ENCODE results near the gene SMIM41.

The SMIM41 gene

DNA sequence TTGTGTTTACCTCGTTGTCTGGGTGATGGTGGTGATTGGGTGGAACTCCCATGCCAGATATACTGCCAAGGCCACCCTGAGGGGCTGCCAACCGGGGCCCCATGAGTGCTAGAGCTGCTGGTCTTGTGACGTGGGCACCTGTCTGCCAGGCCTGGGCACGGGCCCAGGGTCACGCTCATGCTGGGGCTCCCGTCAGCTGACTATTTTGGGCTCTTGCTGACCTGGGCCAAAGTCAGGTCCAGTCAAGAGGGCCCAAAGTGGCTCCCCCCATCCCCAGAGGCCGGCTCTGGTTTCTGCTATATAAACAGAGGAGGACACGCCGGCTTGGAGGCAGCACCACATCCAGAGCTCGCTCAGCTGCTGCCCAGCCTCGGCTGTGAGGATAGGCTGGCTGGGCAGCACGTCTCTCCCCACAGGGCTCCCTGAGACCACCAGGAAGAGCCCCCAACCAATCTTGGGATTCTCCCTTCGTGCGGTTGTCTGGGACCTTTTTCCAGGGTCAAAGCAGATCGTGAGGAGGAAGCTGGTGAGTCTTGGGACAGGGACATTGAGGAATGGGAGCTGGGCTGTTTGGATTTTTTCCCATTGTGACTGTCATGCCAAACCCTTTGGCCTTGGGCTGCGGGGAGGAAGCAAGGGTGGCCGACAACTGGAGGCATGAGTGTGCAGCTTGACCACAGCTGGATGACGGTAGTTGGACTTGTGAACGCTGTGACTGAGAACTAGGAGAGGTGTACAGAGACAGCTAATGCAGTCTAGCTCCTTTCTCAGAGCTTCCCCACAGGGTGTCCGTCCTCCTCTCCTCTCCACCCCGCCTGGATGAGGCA is 35.9 kb upstream of the SMIM41 start:
- H3K36me3 Mint-ChIP-seq: no peaks in the 10 kb centered on the region
- CTCF ChIA-PET: interaction anchor here (0.8 to 2.4 kb wide), 2 partner anchors 12 to 18 kb away, joined by 3 to 14 read pairs; no protein-coding TSS in a partner anchor

GRCh38 chr12:52044292-52044983 is 35.1 kb upstream of the SMIM41 start:
- no peak overlapping the region for H3K27ac Mint-ChIP-seq
- no peaks in the 10 kb centered on the region for H3K36me3 Mint-ChIP-seq
- no peak overlapping the region for H3K4me3 Mint-ChIP-seq
- H3K9me3 Mint-ChIP-seq: no peaks in the 10 kb centered on the region
- no peak for DNase-seq
- CTCF ChIA-PET: interaction anchor here (0.8 to 2.4 kb wide), 2 partner anchors 13 to 19 kb away, joined by 3 to 14 read pairs; no protein-coding TSS in a partner anchor
- H3K27me3 Mint-ChIP-seq: peaks cover 31% of the 10 kb centered on the region
- peaks cover 44% of the 10 kb centered on the region for H3K4me1 Mint-ChIP-seq

More for the DNA sequence above, 35.9 kb upstream of the SMIM41 start:
- Mint-ChIP-seq H3K27me3 (peaks cover 29% of the 10 kb centered on the region), H3K9me3 (no peaks in the 10 kb centered on the region), H3K27ac (no peak overlapping the region), H3K4me3 (no peak overlapping the region), H3K4me1 (peaks cover 43% of the 10 kb centered on the region)
- DNase-seq: no peak

GRCh38 chr12:52045794-52046199 is 33.7 kb upstream of the SMIM41 start:
- CTCF ChIA-PET: interaction anchor here (0.6 to 1.0 kb wide), 2 partner anchors 23 to 75 kb away, joined by 3 to 4 read pairs; no protein-coding TSS in a partner anchor
- peaks cover 48% of the 10 kb centered on the region for H3K4me1 Mint-ChIP-seq
- no peaks in the 10 kb centered on the region for H3K36me3 Mint-ChIP-seq
- H3K27ac Mint-ChIP-seq: no peak overlapping the region
- H3K4me3 Mint-ChIP-seq: no peak overlapping the region
- H3K27me3 Mint-ChIP-seq: peaks cover 27% of the 10 kb centered on the region
- no peaks in the 10 kb centered on the region for H3K9me3 Mint-ChIP-seq
- no peak for DNase-seq

DNA sequence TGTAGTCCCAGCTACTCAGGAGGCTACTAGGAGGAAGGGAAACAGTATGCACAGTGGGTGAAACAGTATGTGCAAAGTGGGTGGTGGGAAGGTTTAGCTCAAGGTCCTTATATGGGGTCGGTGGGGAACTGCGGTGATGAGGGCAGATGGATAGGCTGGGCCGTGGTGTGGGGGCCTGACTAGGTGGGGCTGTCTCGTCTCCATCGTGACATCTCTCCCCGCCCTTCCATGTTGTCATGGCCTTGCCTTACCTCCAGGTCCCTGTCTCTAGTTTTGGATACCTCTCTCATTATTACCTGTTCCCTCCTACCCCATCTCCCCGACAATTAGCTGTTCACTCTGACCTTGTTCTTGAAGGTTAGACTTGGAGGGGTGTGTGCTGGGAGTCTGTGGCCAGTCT is 32.6 kb upstream of the SMIM41 start:
- H3K4me3 Mint-ChIP-seq: no peak overlapping the region
- DNase-seq: no peak
- CTCF ChIA-PET: interaction anchor here (2.8 kb wide), 1 partner anchor 21 kb away, joined by 20 read pairs; no protein-coding TSS in a partner anchor
- no peaks in the 10 kb centered on the region for H3K9me3 Mint-ChIP-seq
- H3K27me3 Mint-ChIP-seq: peaks cover 22% of the 10 kb centered on the region
- no peaks in the 10 kb centered on the region for H3K36me3 Mint-ChIP-seq
- H3K4me1 Mint-ChIP-seq: peaks cover 45% of the 10 kb centered on the region
- no peak overlapping the region for H3K27ac Mint-ChIP-seq

GRCh38 chr12:52049286-52049685 is 30.2 kb upstream of the SMIM41 start:
- peaks cover 49% of the 10 kb centered on the region for H3K4me1 Mint-ChIP-seq

DNA sequence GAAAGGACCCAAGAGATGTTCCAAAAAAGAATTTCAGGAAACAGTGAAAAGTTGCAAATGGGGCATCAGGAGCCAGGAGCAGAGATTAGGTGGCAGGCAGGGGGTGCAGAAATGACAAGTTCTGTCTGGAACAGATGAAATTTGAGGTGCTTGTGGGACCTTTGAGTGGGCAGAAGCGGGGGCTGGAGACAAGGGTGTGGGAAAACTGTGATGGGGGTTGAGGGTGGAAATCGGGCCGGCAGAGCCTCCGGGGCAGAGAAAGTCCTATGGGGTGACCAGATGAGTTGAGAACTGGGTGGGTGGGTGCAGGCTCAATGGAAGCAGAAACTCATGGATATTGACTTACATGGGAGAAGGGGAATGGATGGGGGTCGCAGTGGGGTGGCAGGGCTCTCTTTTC is 29.8 kb upstream of the SMIM41 start:
- DNase-seq: no peak
- no peaks in the 10 kb centered on the region for H3K36me3 Mint-ChIP-seq
- peaks cover 49% of the 10 kb centered on the region for H3K4me1 Mint-ChIP-seq
- CTCF ChIA-PET: no interaction called here
- H3K27ac Mint-ChIP-seq: peak overlapping the region; percentile 68
- H3K9me3 Mint-ChIP-seq: no peaks in the 10 kb centered on the region
- peak overlapping the region; percentile 83 for H3K4me3 Mint-ChIP-seq
- peaks cover 22% of the 10 kb centered on the region for H3K27me3 Mint-ChIP-seq

More at GRCh38 chr12:52049286-52049685, 30.2 kb upstream of the SMIM41 start:
- Mint-ChIP-seq H3K36me3 (no peaks in the 10 kb centered on the region), H3K27ac (peak overlapping the region; percentile 0), H3K4me3 (peak overlapping the region; percentile 83), H3K27me3 (peaks cover 22% of the 10 kb centered on the region), H3K9me3 (no peaks in the 10 kb centered on the region)
- CTCF ChIA-PET: no interaction called here
- no peak for DNase-seq

DNA sequence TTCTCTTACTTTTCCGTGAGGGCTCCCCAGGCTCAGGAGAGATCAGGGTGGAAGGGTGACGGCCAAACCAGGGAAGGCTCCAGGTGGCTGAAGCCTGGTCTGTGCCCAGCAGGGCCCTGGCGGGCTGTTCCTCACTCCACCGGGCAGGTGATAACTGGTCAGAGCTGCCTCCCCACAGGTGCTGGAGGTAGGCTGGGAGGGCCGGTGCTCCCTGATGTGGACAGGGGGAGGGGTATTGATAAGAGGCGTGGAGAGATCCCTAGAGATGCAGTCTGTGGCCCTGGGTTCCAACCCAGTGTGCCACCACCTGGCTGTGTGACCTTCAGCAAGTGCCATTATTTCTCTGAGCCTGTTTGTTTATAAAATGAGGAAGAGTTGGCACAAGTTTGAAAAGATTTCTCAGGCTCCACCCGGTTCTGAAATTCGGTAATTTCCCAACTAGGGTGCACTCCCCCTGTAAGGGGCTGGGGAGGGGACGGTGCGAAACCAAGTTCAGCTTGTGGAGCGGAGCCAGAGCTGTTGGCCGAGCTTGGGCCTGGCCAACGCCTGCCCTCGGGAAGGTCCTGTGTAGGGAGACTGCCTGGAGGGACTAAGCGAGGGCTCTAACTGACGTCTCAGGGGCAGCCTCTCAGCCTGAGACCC is 29.3 kb upstream of the SMIM41 start:
- no peaks in the 10 kb centered on the region for H3K36me3 Mint-ChIP-seq
- H3K9me3 Mint-ChIP-seq: no peaks in the 10 kb centered on the region
- peaks cover 49% of the 10 kb centered on the region for H3K4me1 Mint-ChIP-seq
- DNase-seq: no peak
- peaks cover 22% of the 10 kb centered on the region for H3K27me3 Mint-ChIP-seq
- H3K4me3 Mint-ChIP-seq: peak overlapping the region; percentile 83
- CTCF ChIA-PET: interaction anchor here (0.8 to 2.4 kb wide), 3 partner anchors 18 to 28 kb away, joined by 3 to 24 read pairs (median 4); no protein-coding TSS in a partner anchor
- H3K27ac Mint-ChIP-seq: peak overlapping the region; percentile 94

DNA sequence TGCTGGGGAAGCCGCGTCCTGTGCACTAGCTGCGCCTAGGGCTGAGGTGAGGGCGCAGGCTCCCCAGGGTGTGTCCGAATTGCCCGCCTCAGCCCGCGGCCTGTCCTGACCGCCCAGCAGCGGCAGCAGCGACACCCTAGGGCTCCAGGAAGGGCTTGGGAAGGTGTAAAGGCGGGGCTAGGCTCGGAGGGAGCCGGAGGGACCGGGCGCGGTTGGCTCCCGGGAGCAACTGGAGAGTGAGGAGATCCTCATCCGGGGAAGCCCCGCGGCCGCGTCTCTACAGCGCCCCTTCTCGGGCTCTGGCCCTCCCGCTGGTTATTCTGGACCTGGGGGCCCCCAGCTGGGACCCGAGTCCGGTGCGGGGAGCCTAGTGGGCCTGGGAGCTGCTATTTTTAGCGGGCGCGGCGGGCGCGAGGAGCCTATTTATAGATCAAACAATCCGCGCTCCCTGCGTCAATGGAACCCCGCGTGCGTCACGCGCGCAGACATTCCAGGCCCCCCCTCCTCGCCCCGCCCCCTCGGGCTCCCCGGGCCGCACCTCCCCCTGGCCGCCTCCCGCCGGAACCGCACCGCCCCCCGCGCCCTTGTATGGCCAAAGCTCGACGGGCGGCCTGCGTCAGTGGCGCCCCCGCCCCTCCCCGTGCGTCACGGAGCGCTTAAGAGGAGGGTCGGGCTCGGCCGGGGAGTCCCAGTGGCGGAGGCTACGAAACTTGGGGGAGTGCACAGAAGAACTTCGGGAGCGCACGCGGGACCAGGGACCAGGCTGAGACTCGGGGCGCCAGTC is 28.6 kb upstream of the SMIM41 start, which contains the start of gene NR4A1:
NR4A1 (plus strand) TSS at position 685 of the 784 bp plus-strand sequence. CDS start 2,887 bp downstream, outside the sequence.
- H3K9me3 Mint-ChIP-seq: no peaks in the 10 kb centered on the region
- peaks cover 43% of the 10 kb centered on the region for H3K4me1 Mint-ChIP-seq
- H3K27ac Mint-ChIP-seq: peak within 1 kb of the TSS; percentile 94
- no peaks in the 10 kb centered on the region for H3K36me3 Mint-ChIP-seq
- CTCF ChIA-PET: interaction anchor here (0.6 to 2.4 kb wide), 7 partner anchors 11 to 68 kb away, joined by 3 to 24 read pairs (median 4); no protein-coding TSS in a partner anchor
- peaks cover 22% of the 10 kb centered on the region for H3K27me3 Mint-ChIP-seq
- peak; percentile 99 for DNase-seq
- H3K4me3 Mint-ChIP-seq: peak within 1 kb of the TSS; percentile 83

DNA sequence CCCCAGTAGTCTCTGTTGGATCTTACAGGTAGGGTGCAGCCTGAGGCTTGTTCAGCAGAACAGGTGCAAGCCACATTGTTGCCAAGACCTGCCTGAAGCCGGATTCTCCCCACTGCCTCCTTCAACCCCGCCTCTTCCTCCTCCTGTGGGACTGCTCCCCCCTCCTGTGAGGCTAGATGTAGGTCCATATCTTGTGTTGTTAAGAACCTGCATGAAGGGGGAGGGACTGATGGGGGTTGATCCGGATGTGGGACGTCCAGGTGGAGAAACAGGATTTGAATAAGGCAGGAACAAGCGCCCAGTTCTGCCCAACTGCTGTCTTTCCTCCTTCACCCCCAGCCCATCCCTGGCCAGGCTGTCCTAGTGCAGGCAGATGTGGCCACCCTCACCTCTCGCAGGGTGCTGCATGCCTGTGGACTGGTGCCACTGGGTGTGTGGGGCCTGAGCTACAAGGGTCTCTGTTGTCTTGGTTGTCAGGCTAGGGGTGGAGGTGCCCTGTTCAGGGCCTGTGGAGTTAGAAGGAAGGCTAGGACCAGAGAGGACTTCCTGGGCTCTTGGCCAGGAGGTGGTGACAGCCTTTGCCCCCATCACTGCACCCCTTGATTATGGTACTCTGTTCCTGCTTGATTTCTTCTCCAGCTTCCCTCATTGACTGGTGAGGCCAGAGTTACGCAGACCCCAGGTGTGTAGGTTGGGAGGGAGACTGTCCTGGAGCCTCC is 26.9 kb upstream of the SMIM41 start:
- Mint-ChIP-seq H3K4me3 (peak overlapping the region; percentile 83), H3K27me3 (peaks cover 22% of the 10 kb centered on the region), H3K9me3 (no peaks in the 10 kb centered on the region), H3K36me3 (no peaks in the 10 kb centered on the region), H3K27ac (peak overlapping the region; percentile 94), H3K4me1 (peaks cover 35% of the 10 kb centered on the region)
- DNase-seq: peak; percentile 62
- CTCF ChIA-PET: interaction anchor here (1.3 to 2.4 kb wide), 4 partner anchors 16 to 30 kb away, joined by 3 to 24 read pairs (median 6); partner anchors contain the start of gene ATG101

DNA sequence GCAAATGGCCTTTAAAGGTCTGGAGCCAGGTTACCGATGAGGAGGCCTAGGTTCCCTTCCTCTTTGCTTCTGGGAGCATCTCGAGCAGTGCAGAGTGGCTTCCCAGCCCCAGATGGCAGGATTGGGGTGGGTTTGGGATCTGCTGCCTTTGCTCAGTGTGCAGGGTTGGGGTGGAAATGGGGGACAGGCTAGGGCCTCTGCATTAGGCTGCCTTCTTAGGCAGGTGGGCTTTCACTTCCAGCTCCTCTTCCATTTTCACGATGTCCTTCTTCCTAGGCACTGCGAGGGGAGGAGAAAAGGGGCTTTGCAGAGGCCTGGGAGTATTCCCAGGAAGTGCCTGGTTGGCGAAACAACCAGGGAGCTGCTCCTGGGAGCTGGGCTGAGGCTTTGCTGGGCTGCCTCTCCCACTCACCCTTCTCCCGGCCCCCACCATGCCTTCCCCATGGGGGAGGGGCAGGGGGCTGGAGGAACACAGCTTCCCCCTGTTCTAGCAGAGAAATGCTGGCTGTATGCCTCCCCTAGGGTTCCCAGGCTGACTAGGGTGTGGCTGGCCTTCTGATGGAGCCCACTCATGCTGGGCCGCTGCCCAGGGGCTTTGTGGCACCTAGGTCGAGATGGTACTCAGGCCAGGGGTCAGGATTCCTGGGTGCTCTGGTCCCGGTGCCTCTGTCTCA is 25.8 kb upstream of the SMIM41 start:
- no peak for DNase-seq
- Mint-ChIP-seq H3K36me3 (no peaks in the 10 kb centered on the region), H3K4me3 (no peak overlapping the region), H3K27ac (no peak overlapping the region), H3K4me1 (peaks cover 35% of the 10 kb centered on the region), H3K9me3 (no peaks in the 10 kb centered on the region), H3K27me3 (peaks cover 17% of the 10 kb centered on the region)
- CTCF ChIA-PET: interaction anchor here (0.9 to 3.0 kb wide), 3 partner anchors 14 to 32 kb away, joined by 3 to 14 read pairs (median 6); no protein-coding TSS in a partner anchor

GRCh38 chr12:52054231-52054832 is 25.2 kb upstream of the SMIM41 start:
- H3K36me3 Mint-ChIP-seq: no peaks in the 10 kb centered on the region
- peaks cover 11% of the 10 kb centered on the region for H3K27me3 Mint-ChIP-seq
- CTCF ChIA-PET: interaction anchor here (0.9 to 3.0 kb wide), 4 partner anchors 10 to 33 kb away, joined by 3 to 14 read pairs (median 4); no protein-coding TSS in a partner anchor
- no peak overlapping the region for H3K27ac Mint-ChIP-seq
- no peak for DNase-seq
- H3K9me3 Mint-ChIP-seq: no peaks in the 10 kb centered on the region
- no peak overlapping the region for H3K4me3 Mint-ChIP-seq
- H3K4me1 Mint-ChIP-seq: peaks cover 32% of the 10 kb centered on the region

Measured in activated naive CD4-positive, alpha-beta T cell treated with anti-CD3 and anti-CD28 coated beads, Interleukin-2, amount 10 ng/mL, durations not matched to agents 7 days and 5 days (primary cell).